GM12873 (cell line): Measurements from ENCODE around the gene GDNF.

Experiments
- TF ChIP-seq, protein P1 (sequence below): IDR thresholded peaks from 2 replicates; pipeline ENCODE4 v1.5.1; 2012; ENCODE audit warnings: low read depth, mild to moderate bottlenecking, moderate library complexity, low read length, control low read depth; ENCODE audit not compliant: insufficient read depth; ENCODE audit errors: missing control alignments

The GDNF gene

GRCh38 chr5:37858250-37858649 is 18.4 kb upstream of the GDNF start:
- TF ChIP-seq, protein P1, sequence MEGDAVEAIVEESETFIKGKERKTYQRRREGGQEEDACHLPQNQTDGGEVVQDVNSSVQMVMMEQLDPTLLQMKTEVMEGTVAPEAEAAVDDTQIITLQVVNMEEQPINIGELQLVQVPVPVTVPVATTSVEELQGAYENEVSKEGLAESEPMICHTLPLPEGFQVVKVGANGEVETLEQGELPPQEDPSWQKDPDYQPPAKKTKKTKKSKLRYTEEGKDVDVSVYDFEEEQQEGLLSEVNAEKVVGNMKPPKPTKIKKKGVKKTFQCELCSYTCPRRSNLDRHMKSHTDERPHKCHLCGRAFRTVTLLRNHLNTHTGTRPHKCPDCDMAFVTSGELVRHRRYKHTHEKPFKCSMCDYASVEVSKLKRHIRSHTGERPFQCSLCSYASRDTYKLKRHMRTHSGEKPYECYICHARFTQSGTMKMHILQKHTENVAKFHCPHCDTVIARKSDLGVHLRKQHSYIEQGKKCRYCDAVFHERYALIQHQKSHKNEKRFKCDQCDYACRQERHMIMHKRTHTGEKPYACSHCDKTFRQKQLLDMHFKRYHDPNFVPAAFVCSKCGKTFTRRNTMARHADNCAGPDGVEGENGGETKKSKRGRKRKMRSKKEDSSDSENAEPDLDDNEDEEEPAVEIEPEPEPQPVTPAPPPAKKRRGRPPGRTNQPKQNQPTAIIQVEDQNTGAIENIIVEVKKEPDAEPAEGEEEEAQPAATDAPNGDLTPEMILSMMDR: no peak

- TF ChIP-seq, protein P1: no peak
Observed at GRCh38 chr5:37857696-37858095, 17.9 kb upstream of the GDNF start.

GRCh38 chr5:37855438-37855837 is 15.6 kb upstream of the GDNF start:
- TF ChIP-seq, protein P1: no peak

GRCh38 chr5:37851305-37851704 is 11.5 kb upstream of the GDNF start:
- TF ChIP-seq, protein P1: no peak

GRCh38 chr5:37850226-37850865 is 10.5 kb upstream of the GDNF start:
- TF ChIP-seq, protein P1: no peak

GRCh38 chr5:37849641-37850040 is 9.8 kb upstream of the GDNF start:
- TF ChIP-seq, protein P1: no peak

DNA sequence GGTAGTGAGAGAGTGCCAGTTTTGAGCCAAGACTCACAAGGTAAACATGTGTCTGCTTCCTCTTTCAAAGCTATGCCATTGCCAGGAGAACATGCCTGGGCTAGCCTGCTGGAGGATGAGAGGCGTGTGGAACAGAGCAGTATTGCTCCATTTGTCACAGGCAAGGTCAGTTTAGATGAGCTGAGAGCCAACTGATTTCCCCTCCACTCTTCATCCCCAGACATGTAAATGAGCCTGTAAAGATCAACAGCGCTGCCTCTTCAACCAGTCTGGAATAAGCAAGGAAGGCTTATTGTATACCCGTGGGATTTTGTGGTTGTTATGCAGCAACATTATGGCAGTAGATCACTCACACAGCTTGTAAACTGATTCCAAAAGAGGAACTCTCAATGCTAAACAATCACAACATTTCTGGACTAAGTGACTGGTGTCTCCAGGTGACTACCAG is 8.2 kb upstream of the GDNF start:
- TF ChIP-seq, protein P1: no peak
